ENCODE measurements around the gene SMC4.

DNA sequence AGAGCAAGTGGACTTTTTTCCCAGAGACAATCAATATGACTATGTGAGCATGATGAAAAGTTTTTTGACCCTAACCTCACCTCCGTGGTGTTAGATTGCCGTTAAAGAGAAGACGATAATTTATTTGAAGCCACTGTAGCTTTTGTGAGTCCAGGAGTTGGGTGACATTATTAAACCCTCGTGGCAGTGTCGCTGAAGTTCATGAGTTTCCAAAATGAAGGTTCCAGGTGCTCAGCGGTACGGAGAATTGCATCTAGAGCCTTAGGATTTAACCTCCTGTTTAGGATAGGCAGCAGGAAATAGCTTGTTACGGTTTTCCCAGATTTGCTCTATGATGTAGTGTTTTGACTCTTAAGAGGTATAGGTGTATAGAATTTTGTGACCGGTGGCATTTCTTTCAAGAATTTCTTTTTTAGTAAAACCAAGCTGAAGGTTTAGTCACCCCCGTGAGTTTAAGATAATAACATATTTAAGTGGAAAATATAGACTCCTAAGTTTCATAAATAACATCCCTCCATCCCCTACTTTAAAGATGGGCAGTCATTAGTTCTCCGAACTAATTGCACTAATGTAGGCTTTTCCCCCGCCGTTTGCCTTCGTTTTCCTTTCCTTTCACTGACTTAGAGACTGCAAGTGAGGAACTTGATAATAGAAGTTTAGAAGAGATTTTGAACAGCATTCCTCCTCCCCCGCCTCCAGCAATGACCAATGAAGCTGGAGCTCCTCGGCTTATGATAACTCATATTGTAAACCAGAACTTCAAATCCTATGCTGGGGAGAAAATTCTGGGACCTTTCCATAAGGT is 2.0 kb downstream of the SMC4 start:
- TF ChIP-seq EP300 (IDR thresholded peaks at IDR 0.05; ENCODE audit: borderline replicate concordance in 1 of 2, control insufficient read depth in 1 of 2, low read depth in 2 of 2, low read length in 2 of 2) (no peak; a peak in 1 of 4 replicates), TARDBP (IDR thresholded peaks at IDR 0.05; ENCODE audit: borderline replicate concordance) (no peak)
- TF ChIP-seq, protein P1, sequence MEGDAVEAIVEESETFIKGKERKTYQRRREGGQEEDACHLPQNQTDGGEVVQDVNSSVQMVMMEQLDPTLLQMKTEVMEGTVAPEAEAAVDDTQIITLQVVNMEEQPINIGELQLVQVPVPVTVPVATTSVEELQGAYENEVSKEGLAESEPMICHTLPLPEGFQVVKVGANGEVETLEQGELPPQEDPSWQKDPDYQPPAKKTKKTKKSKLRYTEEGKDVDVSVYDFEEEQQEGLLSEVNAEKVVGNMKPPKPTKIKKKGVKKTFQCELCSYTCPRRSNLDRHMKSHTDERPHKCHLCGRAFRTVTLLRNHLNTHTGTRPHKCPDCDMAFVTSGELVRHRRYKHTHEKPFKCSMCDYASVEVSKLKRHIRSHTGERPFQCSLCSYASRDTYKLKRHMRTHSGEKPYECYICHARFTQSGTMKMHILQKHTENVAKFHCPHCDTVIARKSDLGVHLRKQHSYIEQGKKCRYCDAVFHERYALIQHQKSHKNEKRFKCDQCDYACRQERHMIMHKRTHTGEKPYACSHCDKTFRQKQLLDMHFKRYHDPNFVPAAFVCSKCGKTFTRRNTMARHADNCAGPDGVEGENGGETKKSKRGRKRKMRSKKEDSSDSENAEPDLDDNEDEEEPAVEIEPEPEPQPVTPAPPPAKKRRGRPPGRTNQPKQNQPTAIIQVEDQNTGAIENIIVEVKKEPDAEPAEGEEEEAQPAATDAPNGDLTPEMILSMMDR (IDR thresholded peaks at IDR 0.05 in 2 of 3, conservative IDR thresholded peaks at IDR 0.05 in 1 of 3; ENCODE audit: control insufficient read depth in 2 of 3, extremely low read depth in 1 of 3, insufficient read depth in 1 of 3, low read depth in 3 of 3, low read length in 3 of 3), result no peak

All from GM12878 (cell line).